SU-DHL-6 (cell line): Measurements from ENCODE around the gene GABRQ.
"Not testable (repeated sequence)": the region's sequence is repeated elsewhere in the genome, so short reads cannot be mapped to it uniquely, and the experiment has no call there.

Source experiments
- CTCF ChIP-seq: fragments of 200-600 bp; sonication (generic); IDR thresholded peaks from one replicate; pipeline ENCODE4 v1.5.1; 2017; ENCODE audit warnings: antibody characterized with exemption, mild to moderate bottlenecking, low read length, moderate library complexity; ENCODE audit not compliant: insufficient read depth, poor library complexity, severe bottlenecking
- EZH2phosphoT487 ChIP-seq: fragments of 200-600 bp; sonication (generic), shearing (Covaris generic); conservative IDR thresholded peaks from 2 replicates; pipeline ENCODE4 v1.6.1; 2018; ENCODE audit warnings: mild to moderate bottlenecking, antibody characterized with exemption, low read length, moderate library complexity, mixed read lengths

DNA sequence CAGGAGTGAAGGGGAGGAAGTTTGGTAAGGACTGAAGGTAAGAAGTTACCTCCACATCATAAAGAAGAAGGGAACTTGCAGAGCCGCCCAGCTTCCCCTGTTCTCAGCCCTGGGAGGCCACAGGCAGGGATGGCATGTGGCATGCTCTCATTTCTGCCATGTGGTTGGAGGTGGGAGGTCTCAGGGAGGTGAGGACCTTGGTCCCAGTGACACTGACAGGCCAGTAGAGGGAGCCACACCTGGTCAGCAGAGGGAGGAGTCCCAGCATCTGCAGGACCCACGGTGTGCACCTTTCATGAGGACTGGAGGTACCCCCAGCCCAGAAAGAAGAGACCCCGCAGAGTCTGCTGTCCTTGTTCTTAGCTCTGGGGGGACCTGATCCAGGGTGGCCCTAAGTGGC, 43.3 kb downstream of the GABRQ start:
- not testable (repeated sequence) for TF ChIP-seq CTCF, EZH2phosphoT487
